Mesenchymal stem cell (in vitro differentiated cells and primary cell): ENCODE measurements around the gene FBXO9. TPM values are rescaled to one million over a fixed set of nuclear protein-coding genes. Genes with fewer than 3 reads are reported as not detected.

Experiments
- DNase-seq: peaks from one replicate; pipeline ENCODE4 v3.0.0-alpha.2; 2013
- H2AFZ ChIP-seq: one replicate; pipeline ENCODE4 v1.6.1; 2013; ENCODE audit warnings: low read depth, mild to moderate bottlenecking, control low read depth, inconsistent platforms, low read length, moderate library complexity
- H2AK5ac ChIP-seq: 2 replicates; pipeline ENCODE4 v1.6.1; 2013; ENCODE audit warnings: low read length, moderate library complexity, mild to moderate bottlenecking, inconsistent platforms; ENCODE audit not compliant: severe bottlenecking
- H2BK120ac ChIP-seq: one replicate; pipeline ENCODE4 v1.6.1; 2013; ENCODE audit warnings: low read depth, mild to moderate bottlenecking, inconsistent platforms, low read length, moderate library complexity
- H2BK12ac ChIP-seq, 2 experiments: one replicate each; pipeline ENCODE4 v1.6.1; 2013; ENCODE audit warnings: inconsistent platforms in 2 of 2, low read length in 2 of 2, mild to moderate bottlenecking in 2 of 2, moderate library complexity in 2 of 2, control low read depth in 1 of 2
- H2BK15ac ChIP-seq: one replicate; pipeline ENCODE4 v1.6.1; 2013; ENCODE audit warnings: mild to moderate bottlenecking, low read depth, inconsistent platforms; ENCODE audit not compliant: poor library complexity, severe bottlenecking
- H2BK5ac ChIP-seq: 2 replicates; pipeline ENCODE4 v1.6.1; 2013; ENCODE audit warnings: low read depth, mild to moderate bottlenecking, low read length, control low read depth, inconsistent platforms; ENCODE audit not compliant: poor library complexity, severe bottlenecking
- H3K14ac ChIP-seq, 2 experiments: one replicate each; pipeline ENCODE4 v1.6.1; 2013; ENCODE audit warnings: inconsistent platforms in 2 of 2, low read length in 2 of 2, control low read depth in 1 of 2, mild to moderate bottlenecking in 1 of 2, moderate library complexity in 1 of 2
- H3K18ac ChIP-seq, 2 experiments: one replicate each; pipeline ENCODE4 v1.6.1; 2013; ENCODE audit warnings: inconsistent platforms in 2 of 2, low read length in 2 of 2, control low read depth in 1 of 2, low read depth in 1 of 2, mild to moderate bottlenecking in 1 of 2
- H3K23ac ChIP-seq, 2 experiments: one replicate each; pipeline ENCODE4 v1.6.1; 2013; ENCODE audit warnings: inconsistent platforms in 2 of 2, low read length in 2 of 2, mild to moderate bottlenecking in 2 of 2, moderate library complexity in 2 of 2, control low read depth in 1 of 2
- H3K27ac ChIP-seq: 2 replicates; pipeline ENCODE4 v1.5.1; 2013; ENCODE audit warnings: mild to moderate bottlenecking, moderate library complexity, low read length, control low read depth, inconsistent platforms; ENCODE audit not compliant: poor library complexity, severe bottlenecking
- H3K27me3 ChIP-seq, 2 experiments: 2 replicates each; pipeline versions ENCODE4 v1.6.1 to v1.7.0; 2013; ENCODE audit warnings: low read length in 2 of 2, mild to moderate bottlenecking in 2 of 2, moderate library complexity in 2 of 2, control low read depth in 1 of 2, inconsistent platforms in 1 of 2; ENCODE audit not compliant: control insufficient read depth in 1 of 2, insufficient read depth in 1 of 2
- H3K36me3 ChIP-seq, 2 experiments: 2 replicates each; pipeline versions ENCODE4 v1.6.1 to v1.7.0; 2013; ENCODE audit warnings: low read length in 2 of 2, control low read depth in 1 of 2, inconsistent platforms in 1 of 2, low read depth in 1 of 2, mild to moderate bottlenecking in 1 of 2; ENCODE audit not compliant: insufficient read depth in 2 of 2, control insufficient read depth in 1 of 2
- H3K4ac ChIP-seq, 2 experiments: one replicate each; pipeline ENCODE4 v1.6.1; 2013; ENCODE audit warnings: inconsistent platforms in 2 of 2, low read length in 2 of 2, mild to moderate bottlenecking in 2 of 2, moderate library complexity in 2 of 2, control low read depth in 1 of 2, low read depth in 1 of 2
- H3K4me1 ChIP-seq: 2 replicates; pipeline ENCODE4 v1.6.1; 2013; ENCODE audit warnings: low read depth, low read length, control low read depth; ENCODE audit not compliant: control insufficient read depth, insufficient read depth
- H3K4me2 ChIP-seq: 2 replicates; pipeline ENCODE4 v1.6.1; 2013; ENCODE audit warnings: low read length, mild to moderate bottlenecking, inconsistent platforms; ENCODE audit not compliant: poor library complexity, severe bottlenecking
- H3K4me3 ChIP-seq, 2 experiments: 2 replicates each; pipeline versions ENCODE4 v1.5.1 to v1.7.0; 2013; ENCODE audit warnings: low read length in 2 of 2, mild to moderate bottlenecking in 2 of 2, control low read depth in 1 of 2, low read depth in 1 of 2; ENCODE audit not compliant: insufficient read depth in 1 of 2
- H3K79me1 ChIP-seq: replicated peaks from 2 replicates; pipeline ENCODE4 v1.6.1; 2013; ENCODE audit warnings: mild to moderate bottlenecking, control low read depth, low read length, inconsistent platforms; ENCODE audit not compliant: poor library complexity, severe bottlenecking
- H3K9ac ChIP-seq: 2 replicates; pipeline ENCODE4 v1.7.0; 2013; ENCODE audit warnings: mild to moderate bottlenecking, low read length, moderate library complexity
- H3K9me3 ChIP-seq: 2 replicates; pipeline ENCODE4 v1.7.0; 2013; ENCODE audit warnings: mild to moderate bottlenecking, low read length; ENCODE audit not compliant: control insufficient read depth
- H4K8ac ChIP-seq: one replicate; pipeline ENCODE4 v1.6.1; 2013; ENCODE audit warnings: inconsistent platforms, mild to moderate bottlenecking, low read length, moderate library complexity
- H4K91ac ChIP-seq: one replicate; pipeline ENCODE4 v1.6.1; 2013; ENCODE audit warnings: mild to moderate bottlenecking, low read length, inconsistent platforms
- WGBS: methylation state at CpG from one replicate; pipeline ENCODE4 v1.1.7; 2013; ENCODE audit warnings: mixed read lengths; 5-methylcytosine and 5-hydroxymethylcytosine counted together
- small RNA-seq: library from polyadenylated mRNA; stranded (forward); fragments of <200 nt; extraction: miRNeasy Mini kit (QIAGEN cat#:217004); gene quantifications from one replicate; pipeline ENCODE3, GENCODE V24; 2013; ENCODE audit warnings: low read depth

The FBXO9 gene

GRCh38 chr6:53143710-53144109, 78.5 kb downstream of the FBXO9 start:
- Histone ChIP-seq H2AK5ac (no peak overlapping the region), H3K27me3 (no peaks in the 10 kb centered on the region), H3K9ac (no peak overlapping the region), H3K23ac (no peak overlapping the region), H3K4me1 (no peaks in the 10 kb centered on the region), H3K9me3 (no peaks in the 10 kb centered on the region), H3K4ac (no peak overlapping the region), H2BK15ac (no peak overlapping the region), H2AFZ (no peak overlapping the region), H3K27ac (no peak overlapping the region), H4K8ac (no peak overlapping the region), H3K18ac (no peak overlapping the region), H3K4me3 (no peak overlapping the region), H3K79me1 (no peaks in the 10 kb centered on the region), H3K4me2 (no peak overlapping the region), H3K36me3 (no peaks in the 10 kb centered on the region), H3K14ac (no peak overlapping the region), H2BK12ac (no peak overlapping the region), H4K91ac (no peak overlapping the region), H2BK120ac (no peak overlapping the region), H2BK5ac (no peak overlapping the region)
- DNase-seq, result no peak
- 89% methylated on average over 1 of the region's 3 CpGs for WGBS

GRCh38 chr6:53144802-53145201, 79.6 kb downstream of the FBXO9 start:
- Histone ChIP-seq H3K23ac (no peak overlapping the region), H3K4me3 (no peak overlapping the region), H4K8ac (no peak overlapping the region), H3K36me3 (no peaks in the 10 kb centered on the region), H4K91ac (no peak overlapping the region), H2BK15ac (no peak overlapping the region), H3K27me3 (no peaks in the 10 kb centered on the region), H3K4ac (no peak overlapping the region), H3K9ac (no peak overlapping the region), H2BK12ac (no peak overlapping the region), H3K4me2 (no peak overlapping the region), H3K4me1 (no peaks in the 10 kb centered on the region), H2BK120ac (no peak overlapping the region), H3K14ac (no peak overlapping the region), H3K79me1 (no peaks in the 10 kb centered on the region), H2AK5ac (no peak overlapping the region), H2BK5ac (no peak overlapping the region), H2AFZ (no peak overlapping the region), H3K18ac (no peak overlapping the region), H3K27ac (no peak overlapping the region), H3K9me3 (no peaks in the 10 kb centered on the region)
- no peak for DNase-seq
- WGBS, result 100% methylated on average over 1 of the region's 2 CpGs

GRCh38 chr6:53148684-53149083, 83.5 kb downstream of the FBXO9 start, which contains the start of gene GCM1:
GCM1 (minus strand) TSS chr6:53148841; CDS start chr6:53145632, 3,209 bp downstream.
- Histone ChIP-seq H3K4me1 (no peaks in the 10 kb centered on the region), H2BK5ac (no peak within 1 kb of the TSS), H2BK120ac (no peak within 1 kb of the TSS), H4K8ac (no peak within 1 kb of the TSS), H2AFZ (no peak within 1 kb of the TSS), H4K91ac (no peak within 1 kb of the TSS), H2BK15ac (no peak within 1 kb of the TSS), H3K18ac (no peak within 1 kb of the TSS), H3K27ac (no peak within 1 kb of the TSS), H3K36me3 (no peaks in the 10 kb centered on the region), H3K79me1 (no peaks in the 10 kb centered on the region), H3K27me3 (no peaks in the 10 kb centered on the region), H2BK12ac (no peak within 1 kb of the TSS), H3K9ac (no peak within 1 kb of the TSS), H2AK5ac (no peak within 1 kb of the TSS), H3K9me3 (no peaks in the 10 kb centered on the region), H3K4me3 (no peak within 1 kb of the TSS), H3K4ac (no peak within 1 kb of the TSS), H3K23ac (no peak within 1 kb of the TSS), H3K14ac (no peak within 1 kb of the TSS), H3K4me2 (no peak within 1 kb of the TSS)
- 85% methylated on average over 5 of the region's 5 CpGs for WGBS
- DNase-seq, result no peak

Small RNA genes within 50 kb of the gene (small RNA-seq; reads per million reads assigned to genes)
- not detected for gene RN7SL244P
